Effector CD8-positive, alpha-beta T cell (primary cell): Measurements from ENCODE around the gene F5.
"Not testable (repeated sequence)": the region's sequence is repeated elsewhere in the genome, so short reads cannot be mapped to it uniquely, and the experiment has no call there.

Source experiments
- DNase-seq: peaks from one replicate; lab custom pipeline; 2025; lab: John Stamatoyannopoulos, UW

The F5 gene

GRCh38 chr1:169508432-169509338 is 77.6 kb downstream of the F5 start:
- DNase-seq: no peak

- no peak for DNase-seq
These were observed 78.9 kb downstream of the F5 start for GRCh38 chr1:169507413-169507812.

- not testable (repeated sequence) for DNase-seq
These were observed 82.7 kb downstream of the F5 start for GRCh38 chr1:169503601-169504000.

GRCh38 chr1:169499807-169500206 is 86.5 kb downstream of the F5 start:
- no peak for DNase-seq

- DNase-seq: no peak
These were observed 89.0 kb downstream of the F5 start for GRCh38 chr1:169497317-169497716.

GRCh38 chr1:169495916-169496315 is 90.4 kb downstream of the F5 start:
- DNase-seq: no peak

- no peak for DNase-seq
These were observed 91.1 kb downstream of the F5 start for GRCh38 chr1:169495046-169495775.

- DNase-seq: no peak
These were observed 91.9 kb downstream of the F5 start for GRCh38 chr1:169494343-169494742.

- DNase-seq: no peak
These were observed 93.0 kb downstream of the F5 start for GRCh38 chr1:169493251-169493650.

GRCh38 chr1:169491845-169492281 is 94.4 kb downstream of the F5 start:
- no peak for DNase-seq

GRCh38 chr1:169488157-169488556 is 98.1 kb downstream of the F5 start:
- no peak for DNase-seq

- DNase-seq: no peak
These were observed 98.7 kb downstream of the F5 start for GRCh38 chr1:169487561-169487960.

GRCh38 chr1:169487133-169487532 is 99.1 kb downstream of the F5 start:
- no peak for DNase-seq

- no peak for DNase-seq
These were observed 99.8 kb downstream of the F5 start for GRCh38 chr1:169486281-169487051.

GRCh38 chr1:169485431-169486280 is 100.6 kb downstream of the F5 start, which contains the start of gene SLC19A2:
SLC19A2 (minus strand) TSS chr1:169485944; CDS start chr1:169485766, 178 bp downstream.
- DNase-seq: peak; percentile 93

- no peak for DNase-seq
These were observed 101.4 kb downstream of the F5 start for GRCh38 chr1:169484683-169485430.

GRCh38 chr1:169484101-169484500 is 102.2 kb downstream of the F5 start:
- no peak for DNase-seq

- DNase-seq: no peak
These were observed 102.7 kb downstream of the F5 start for GRCh38 chr1:169483500-169483966.

- DNase-seq: no peak
These were observed 106.8 kb downstream of the F5 start for GRCh38 chr1:169479363-169480066.
